Measurements from ENCODE around the gene C1orf21.

- no peak for TF ChIP-seq POLR2AphosphoS5 (IDR thresholded peaks at IDR 0.05; ENCODE audit: borderline replicate concordance, low read depth, low read length)
- TF ChIP-seq EZH2 (IDR thresholded peaks at IDR 0.05), result no peak
Measured at GRCh38 chr1:184480736-184481135, 93.9 kb downstream of the C1orf21 start.
